Measurements from ENCODE around the gene CCR3.

DNA sequence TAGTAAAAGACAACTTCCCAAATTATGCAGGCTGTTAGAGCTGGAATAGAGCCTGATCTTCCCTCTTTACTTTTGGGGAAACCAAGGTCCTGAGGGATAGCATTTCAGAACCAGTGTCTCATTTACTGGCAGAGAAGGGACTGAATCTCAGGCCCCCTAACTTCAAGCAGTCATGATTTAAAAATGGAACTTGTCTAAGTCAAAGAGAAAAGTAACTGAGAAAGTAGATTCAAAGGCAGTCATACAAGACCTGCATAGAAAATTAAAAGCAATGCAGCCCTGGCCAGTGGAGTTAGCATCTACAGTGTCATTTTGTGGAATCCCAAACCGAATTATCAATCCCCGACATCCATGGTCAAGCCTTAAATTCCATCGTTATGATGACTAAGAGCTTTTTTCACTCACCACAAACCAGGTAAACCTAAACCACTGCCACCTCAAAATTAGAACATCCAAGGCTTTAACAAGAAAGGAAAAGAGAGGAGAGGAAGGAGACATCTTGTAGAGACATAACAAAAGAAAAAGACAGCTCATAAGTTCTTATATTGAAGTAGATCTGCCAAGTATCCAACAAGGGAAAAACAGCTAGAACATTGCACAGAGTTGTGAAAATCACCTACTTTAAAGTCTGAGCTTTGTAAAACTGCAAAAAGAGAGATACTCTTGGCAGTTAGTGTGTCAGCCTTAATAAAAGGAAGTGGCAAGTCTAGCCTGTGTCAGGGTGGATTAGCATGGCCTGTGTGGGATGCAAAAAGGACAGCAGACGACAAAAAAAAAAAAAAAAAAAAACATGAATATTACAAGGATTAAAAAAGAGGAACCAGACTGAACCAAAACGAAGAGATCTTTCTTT is 57.6 kb downstream of the CCR3 start:
- TF ChIP-seq, protein P1, sequence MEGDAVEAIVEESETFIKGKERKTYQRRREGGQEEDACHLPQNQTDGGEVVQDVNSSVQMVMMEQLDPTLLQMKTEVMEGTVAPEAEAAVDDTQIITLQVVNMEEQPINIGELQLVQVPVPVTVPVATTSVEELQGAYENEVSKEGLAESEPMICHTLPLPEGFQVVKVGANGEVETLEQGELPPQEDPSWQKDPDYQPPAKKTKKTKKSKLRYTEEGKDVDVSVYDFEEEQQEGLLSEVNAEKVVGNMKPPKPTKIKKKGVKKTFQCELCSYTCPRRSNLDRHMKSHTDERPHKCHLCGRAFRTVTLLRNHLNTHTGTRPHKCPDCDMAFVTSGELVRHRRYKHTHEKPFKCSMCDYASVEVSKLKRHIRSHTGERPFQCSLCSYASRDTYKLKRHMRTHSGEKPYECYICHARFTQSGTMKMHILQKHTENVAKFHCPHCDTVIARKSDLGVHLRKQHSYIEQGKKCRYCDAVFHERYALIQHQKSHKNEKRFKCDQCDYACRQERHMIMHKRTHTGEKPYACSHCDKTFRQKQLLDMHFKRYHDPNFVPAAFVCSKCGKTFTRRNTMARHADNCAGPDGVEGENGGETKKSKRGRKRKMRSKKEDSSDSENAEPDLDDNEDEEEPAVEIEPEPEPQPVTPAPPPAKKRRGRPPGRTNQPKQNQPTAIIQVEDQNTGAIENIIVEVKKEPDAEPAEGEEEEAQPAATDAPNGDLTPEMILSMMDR (IDR thresholded peaks at IDR 0.05): no peak
- TF ChIP-seq POLR2A (IDR thresholded peaks at IDR 0.05): no peak
